Thoracic aorta (tissue), 2 donors: Measurements from ENCODE around the gene ARSH. TPM values are rescaled to one million over a fixed set of nuclear protein-coding genes. Genes with fewer than 3 reads are reported as not detected.
"Not testable (repeated sequence)": the region's sequence is repeated elsewhere in the genome, so short reads cannot be mapped to it uniquely, and the experiment has no call there.

Experiments
- ATAC-seq: fragments of 150-250 bp; one replicate; pipeline ENCODE4 v1.8.0; 2017; ENCODE audit warnings: low read depth; ENCODE audit not compliant: insufficient number of reproducible peaks, low FRiP score
- DNase-seq: peaks from one replicate; pipeline ENCODE4 v3.0.0-alpha.2; 2020; ENCODE audit warnings: low spot score
- H3K27ac ChIP-seq, 2 donors: fragments of 200-600 bp; sonication (generic); 1 replicate in 1 of 2; 2 replicates in 1 of 2; pipeline ENCODE4 v1.5.1; 2016; ENCODE audit warnings: mild to moderate bottlenecking in 2 of 2, moderate library complexity in 2 of 2
- H3K27me3 ChIP-seq: fragments of 200-600 bp; sonication (generic); replicated peaks from 2 replicates; pipeline ENCODE4 v1.6.0; 2016; ENCODE audit warnings: mild to moderate bottlenecking; ENCODE audit not compliant: insufficient read depth
- H3K36me3 ChIP-seq: fragments of 200-600 bp; sonication (generic); one replicate; pipeline ENCODE4 v1.5.1; 2016
- H3K4me1 ChIP-seq, 2 donors: fragments of 200-600 bp; sonication (generic); 1 replicate in 1 of 2; 2 replicates in 1 of 2; pipeline versions ENCODE4 v1.5.1 to v1.6.0; 2016; ENCODE audit warnings: low read depth in 2 of 2, mild to moderate bottlenecking in 1 of 2; ENCODE audit not compliant: control insufficient read depth in 1 of 2
- H3K4me3 ChIP-seq: fragments of 200-600 bp; sonication (generic); 2 replicates; pipeline ENCODE4 v1.5.1; 2016; ENCODE audit warnings: mild to moderate bottlenecking
- H3K9me3 ChIP-seq: fragments of 200-600 bp; sonication (generic); 2 replicates; pipeline ENCODE4 v1.5.1; 2016
- total RNA-seq, 2 donors: library from RNA; depleted of rRNA; stranded (reverse); fragments of >200 nt; gene quantifications; one replicate each; pipeline versions ENCODE4 v1.1.0 to v1.2.3, GENCODE V29; 2016
- TF ChIP-seq, protein P1 (sequence below): fragments of 200-600 bp; sonication (generic); IDR thresholded peaks from one replicate; pipeline ENCODE4 v1.5.1; 2019; ENCODE audit warnings: antibody characterized with exemption

The ARSH gene
- total RNA-seq, 2 donors from 2014 or later = not detected

- DNase-seq (no peak), ATAC-seq (no peak)
- no peaks in the 10 kb centered on the region for H3K9me3 ChIP-seq
- H3K4me3 ChIP-seq = no peak overlapping the region
- no peak overlapping the region for H3K27ac ChIP-seq
- H3K27me3 ChIP-seq = no peaks in the 10 kb centered on the region
- H3K4me1 ChIP-seq = no peaks in the 10 kb centered on the region
- TF ChIP-seq, protein P1, sequence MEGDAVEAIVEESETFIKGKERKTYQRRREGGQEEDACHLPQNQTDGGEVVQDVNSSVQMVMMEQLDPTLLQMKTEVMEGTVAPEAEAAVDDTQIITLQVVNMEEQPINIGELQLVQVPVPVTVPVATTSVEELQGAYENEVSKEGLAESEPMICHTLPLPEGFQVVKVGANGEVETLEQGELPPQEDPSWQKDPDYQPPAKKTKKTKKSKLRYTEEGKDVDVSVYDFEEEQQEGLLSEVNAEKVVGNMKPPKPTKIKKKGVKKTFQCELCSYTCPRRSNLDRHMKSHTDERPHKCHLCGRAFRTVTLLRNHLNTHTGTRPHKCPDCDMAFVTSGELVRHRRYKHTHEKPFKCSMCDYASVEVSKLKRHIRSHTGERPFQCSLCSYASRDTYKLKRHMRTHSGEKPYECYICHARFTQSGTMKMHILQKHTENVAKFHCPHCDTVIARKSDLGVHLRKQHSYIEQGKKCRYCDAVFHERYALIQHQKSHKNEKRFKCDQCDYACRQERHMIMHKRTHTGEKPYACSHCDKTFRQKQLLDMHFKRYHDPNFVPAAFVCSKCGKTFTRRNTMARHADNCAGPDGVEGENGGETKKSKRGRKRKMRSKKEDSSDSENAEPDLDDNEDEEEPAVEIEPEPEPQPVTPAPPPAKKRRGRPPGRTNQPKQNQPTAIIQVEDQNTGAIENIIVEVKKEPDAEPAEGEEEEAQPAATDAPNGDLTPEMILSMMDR = no peak
- no peaks in the 10 kb centered on the region for H3K36me3 ChIP-seq
These were observed 34.0 kb upstream of the ARSH start for GRCh38 chrX:2972391-2972790.

- H3K27me3 ChIP-seq = no peaks in the 10 kb centered on the region
- ATAC-seq = no peak
- no peaks in the 10 kb centered on the region for H3K4me1 ChIP-seq
- DNase-seq = no peak
- H3K9me3 ChIP-seq = no peaks in the 10 kb centered on the region
- H3K36me3 ChIP-seq = no peaks in the 10 kb centered on the region
- H3K4me3 ChIP-seq = no peak overlapping the region
- H3K27ac ChIP-seq = no peak overlapping the region
- TF ChIP-seq, protein P1 = no peak
These were observed 31.4 kb upstream of the ARSH start for GRCh38 chrX:2974961-2975360.

- not testable (repeated sequence) for H3K4me1 ChIP-seq, H3K9me3 ChIP-seq, ATAC-seq, H3K4me3 ChIP-seq, DNase-seq, H3K27ac ChIP-seq, H3K27me3 ChIP-seq, H3K36me3 ChIP-seq
These were observed 27.7 kb upstream of the ARSH start for GRCh38 chrX:2978639-2979038.

DNA sequence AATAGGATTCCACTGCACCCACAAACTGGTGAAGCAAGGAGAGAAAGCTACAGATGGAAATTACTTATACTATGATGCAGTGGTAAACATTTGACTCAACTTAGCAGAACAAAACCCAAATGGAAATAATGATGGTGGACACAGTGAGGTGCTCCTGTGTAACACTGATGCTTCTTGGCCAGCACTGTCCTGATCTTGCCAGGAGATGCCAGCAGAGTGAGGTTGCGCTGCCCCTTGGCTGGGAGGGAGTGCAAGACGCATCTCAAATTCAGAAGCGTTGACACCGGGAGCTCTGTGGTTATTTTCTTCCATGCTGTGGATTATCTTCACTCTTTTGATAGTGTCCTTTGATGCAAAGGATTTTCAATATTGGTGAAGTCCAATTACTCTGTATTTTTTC lies 22.0 kb upstream of the ARSH start:
- Histone ChIP-seq H3K4me1 (no peaks in the 10 kb centered on the region), H3K9me3 (no peaks in the 10 kb centered on the region), H3K27me3 (no peaks in the 10 kb centered on the region), H3K27ac (no peak overlapping the region), H3K36me3 (no peaks in the 10 kb centered on the region), H3K4me3 (no peak overlapping the region)
- TF ChIP-seq, protein P1 = no peak
- ATAC-seq = no peak
- no peak for DNase-seq

DNA sequence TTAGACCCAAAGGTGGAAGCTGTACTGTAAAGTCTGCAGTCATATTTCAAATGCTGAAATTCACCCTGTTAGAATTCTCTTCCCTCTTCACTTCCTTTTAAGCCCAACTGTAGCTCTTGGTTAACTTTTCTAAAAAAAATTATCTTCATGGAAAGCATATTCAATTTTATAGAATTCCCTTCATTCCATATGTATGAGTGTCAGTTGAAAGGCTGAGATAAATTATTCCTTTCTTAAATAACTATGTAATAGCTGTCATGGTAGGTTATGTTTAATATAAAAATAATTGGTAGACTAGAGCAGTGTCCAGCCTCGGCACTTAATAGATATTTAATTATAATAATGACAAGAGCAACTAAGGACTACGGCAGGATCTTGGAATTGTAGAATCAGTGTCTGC lies 16.8 kb upstream of the ARSH start:
- H3K9me3 ChIP-seq = no peaks in the 10 kb centered on the region
- DNase-seq (no peak), ATAC-seq (no peak)
- TF ChIP-seq, protein P1 = no peak
- H3K36me3 ChIP-seq = no peaks in the 10 kb centered on the region
- H3K27me3 ChIP-seq = no peaks in the 10 kb centered on the region
- H3K4me3 ChIP-seq = no peak overlapping the region
- no peak overlapping the region for H3K27ac ChIP-seq
- no peaks in the 10 kb centered on the region for H3K4me1 ChIP-seq

DNA sequence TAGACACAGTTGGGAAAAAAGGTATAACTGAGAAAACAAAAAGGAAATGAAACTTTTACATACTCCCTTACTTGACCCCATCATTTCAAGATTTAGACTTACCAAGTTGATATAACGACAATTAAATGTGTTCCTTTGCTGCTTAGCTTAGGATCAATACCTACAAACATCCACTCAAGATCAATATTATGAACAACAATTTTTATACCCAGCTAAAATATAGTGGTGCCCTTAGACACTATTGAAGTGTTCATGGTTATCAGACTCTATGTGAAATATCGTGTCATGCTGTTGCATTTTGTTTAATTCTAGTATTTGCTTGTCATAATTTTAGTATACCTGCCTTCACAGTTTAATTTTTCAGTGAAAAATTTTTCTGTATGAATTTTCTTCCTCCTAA lies 4.2 kb downstream of the ARSH start:
- Histone ChIP-seq H3K9me3 (no peaks in the 10 kb centered on the region), H3K4me3 (no peak overlapping the region), H3K4me1 (no peaks in the 10 kb centered on the region), H3K36me3 (no peaks in the 10 kb centered on the region), H3K27me3 (no peaks in the 10 kb centered on the region), H3K27ac (no peak overlapping the region)
- TF ChIP-seq, protein P1 = no peak
- ATAC-seq (no peak), DNase-seq (no peak)
